Subcutaneous adipose tissue (tissue), 4 donors: ENCODE results near the gene AFTPH. TPM values are rescaled to one million over a fixed set of nuclear protein-coding genes. Genes with fewer than 3 reads are reported as not detected.

Experiments
- CTCF ChIP-seq: fragments of 450-650 bp; IDR thresholded peaks from one replicate; pipeline ENCODE4 v1.5.1; 2016; ENCODE audit warnings: low read depth, mild to moderate bottlenecking, control low read depth, antibody characterized with exemption, moderate library complexity
- total RNA-seq, 4 donors: library from RNA; depleted of rRNA; stranded (reverse); fragments of >200 nt; gene quantifications; one replicate each; pipeline ENCODE4 v1.1.0, GENCODE V29; 2016

AFTPH gene
- total RNA-seq, 4 donors from 2014 or later: 39.2 to 50.5 (median 44.7) TPM

DNA sequence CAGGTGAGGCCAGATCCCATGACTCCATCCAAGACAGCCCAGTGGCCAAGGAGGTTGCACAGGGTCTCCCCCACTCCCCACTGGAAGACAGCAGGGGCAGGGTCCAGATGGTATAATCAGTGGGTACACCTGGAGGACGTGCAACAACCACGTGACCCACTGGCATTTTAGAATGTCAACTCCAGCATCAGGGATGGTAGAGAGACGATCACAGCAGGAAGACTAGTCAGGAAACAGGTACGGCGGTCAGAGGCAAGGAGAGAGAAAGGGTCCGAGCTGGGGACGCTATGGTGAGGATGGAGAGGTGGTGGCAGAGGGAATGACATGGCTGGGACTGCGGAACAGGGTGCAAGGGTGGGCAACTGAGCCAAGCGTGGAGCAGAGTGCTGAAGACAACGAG is 106.6 kb downstream of the AFTPH start:
- no peak for TF ChIP-seq CTCF

- no peak for TF ChIP-seq CTCF
Observed at GRCh38 chr2:64631771-64632170, 107.6 kb downstream of the AFTPH start.

DNA sequence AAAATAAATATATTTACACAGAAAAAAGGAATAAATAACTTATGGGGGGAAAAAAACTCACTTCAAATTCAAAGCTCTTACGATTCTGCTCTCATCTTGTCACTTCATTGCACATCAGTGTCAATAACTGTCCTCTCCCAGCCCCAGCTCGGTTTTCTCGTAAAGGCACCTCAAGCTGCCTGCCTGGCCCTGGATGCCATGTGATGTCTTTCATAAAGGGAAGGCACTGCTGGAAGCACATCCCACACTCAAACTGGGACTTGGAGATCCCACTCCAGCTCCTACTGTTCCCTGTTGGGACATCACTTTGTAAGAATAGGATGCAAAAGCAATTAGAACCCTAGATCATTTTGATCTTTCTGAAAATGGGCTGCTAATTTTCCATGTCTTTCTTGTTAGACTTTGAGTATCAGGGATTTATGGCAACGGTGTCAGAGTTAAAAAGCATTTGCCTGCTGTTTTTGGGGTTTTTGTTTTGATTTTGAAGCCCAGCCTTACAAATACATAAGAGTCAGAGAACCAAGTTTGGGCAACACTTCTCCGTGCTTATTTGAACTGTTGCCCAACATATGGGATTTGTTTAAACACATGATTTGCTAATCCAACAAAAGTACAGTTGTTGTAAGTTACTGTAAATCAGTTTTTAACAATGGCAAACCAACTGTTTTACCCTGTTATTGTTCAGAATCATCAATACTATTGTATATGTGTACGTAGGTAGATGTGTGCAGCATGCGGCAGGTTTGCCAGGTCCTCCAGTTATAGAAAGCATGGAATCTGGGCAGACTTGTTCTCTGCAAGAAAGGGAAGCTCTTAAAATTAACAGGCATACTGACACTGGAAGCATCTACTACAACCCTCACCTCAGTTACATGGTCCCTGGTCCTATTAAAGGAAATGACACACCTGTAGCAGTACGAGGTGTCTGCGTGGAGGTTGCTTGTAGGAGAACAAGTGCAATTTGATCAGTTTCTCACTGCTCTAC is 109.0 kb downstream of the AFTPH start:
- TF ChIP-seq CTCF: no peak

GRCh38 chr2:64634345-64635267 is 110.5 kb downstream of the AFTPH start:
- TF ChIP-seq CTCF: no peak

DNA sequence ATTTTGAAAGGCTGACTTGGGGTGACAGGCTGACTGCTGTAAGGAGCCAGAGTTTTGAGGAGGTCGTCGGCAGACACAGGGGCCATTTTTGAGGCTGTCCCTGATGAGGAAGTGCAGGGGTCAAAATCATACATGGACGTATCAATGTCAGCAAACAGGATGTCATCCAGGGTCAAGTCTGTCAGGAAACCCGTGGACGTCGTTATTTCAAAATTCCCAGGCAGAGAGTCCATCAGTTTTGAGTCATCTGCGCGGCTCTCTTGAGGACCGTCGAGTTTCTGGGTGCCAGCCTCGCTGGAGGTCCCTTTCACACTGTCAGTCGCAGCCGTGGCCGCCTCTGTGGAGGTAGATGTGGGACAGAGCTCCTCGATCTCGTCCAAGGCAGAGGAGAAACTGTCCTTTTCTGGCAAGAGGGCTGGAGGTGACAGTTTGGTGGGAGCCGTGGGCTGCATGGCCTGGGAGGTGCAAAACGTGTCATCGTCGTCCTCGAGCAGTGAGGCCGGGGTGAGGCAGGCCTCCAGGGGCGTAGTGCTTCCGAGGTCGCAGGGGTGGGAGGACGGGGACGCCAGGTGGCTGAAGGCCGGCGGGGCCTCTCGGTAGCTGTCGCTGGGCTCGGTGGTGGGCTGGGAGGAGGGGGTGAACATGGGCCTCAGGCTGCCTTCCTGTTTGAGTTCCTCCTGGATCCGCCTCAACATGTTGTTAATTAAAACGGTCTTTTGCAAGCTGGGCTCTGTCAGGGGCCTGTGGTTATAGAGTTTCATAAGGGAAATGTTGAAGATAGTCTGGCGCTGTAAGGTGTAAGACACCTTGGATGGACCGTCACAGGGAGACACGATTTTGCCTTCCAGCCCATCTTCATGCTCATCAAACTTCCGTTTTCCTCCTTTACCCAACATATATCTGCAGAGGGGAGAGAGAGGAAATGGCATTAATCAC is 112.1 kb downstream of the AFTPH start:
- no peak for TF ChIP-seq CTCF

DNA sequence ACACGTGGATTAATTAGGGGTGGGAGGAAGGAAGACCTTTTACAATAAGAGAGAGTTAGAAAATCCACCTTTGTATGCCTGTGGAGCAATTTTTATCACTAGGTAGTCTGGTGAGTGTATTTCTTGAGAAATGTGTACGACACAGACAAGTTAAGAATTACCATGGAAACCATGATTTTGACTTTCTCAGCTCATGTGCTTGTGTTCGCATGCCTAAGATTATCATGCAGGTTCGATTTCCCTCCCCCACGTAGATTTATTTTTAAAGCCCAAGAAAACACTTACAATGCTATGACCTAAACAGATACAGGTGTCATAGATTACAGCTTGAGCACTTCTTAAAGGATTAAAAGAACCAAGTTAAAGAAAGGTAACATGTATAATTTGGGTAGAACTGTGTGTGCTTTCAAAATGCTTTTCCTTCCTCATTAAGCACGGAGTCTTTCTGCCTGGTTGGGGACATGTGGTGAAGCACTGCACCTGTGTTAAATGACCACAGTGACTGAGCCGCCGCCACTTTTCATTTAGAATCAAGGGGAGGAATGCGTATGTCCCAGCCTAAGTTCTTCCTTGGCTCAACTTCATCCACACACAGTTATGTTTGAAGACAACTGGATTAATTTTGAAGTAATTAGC is 113.0 kb downstream of the AFTPH start:
- no peak for TF ChIP-seq CTCF
